ENCODE results near the gene ADAMTS16. TPM values are rescaled to one million over a fixed set of nuclear protein-coding genes. Genes with fewer than 3 reads are reported as not detected.

The ADAMTS16 gene
- polyA plus RNA-seq, 4 donors, result 67.2 to 88.1 (median 81.7) TPM

DNA sequence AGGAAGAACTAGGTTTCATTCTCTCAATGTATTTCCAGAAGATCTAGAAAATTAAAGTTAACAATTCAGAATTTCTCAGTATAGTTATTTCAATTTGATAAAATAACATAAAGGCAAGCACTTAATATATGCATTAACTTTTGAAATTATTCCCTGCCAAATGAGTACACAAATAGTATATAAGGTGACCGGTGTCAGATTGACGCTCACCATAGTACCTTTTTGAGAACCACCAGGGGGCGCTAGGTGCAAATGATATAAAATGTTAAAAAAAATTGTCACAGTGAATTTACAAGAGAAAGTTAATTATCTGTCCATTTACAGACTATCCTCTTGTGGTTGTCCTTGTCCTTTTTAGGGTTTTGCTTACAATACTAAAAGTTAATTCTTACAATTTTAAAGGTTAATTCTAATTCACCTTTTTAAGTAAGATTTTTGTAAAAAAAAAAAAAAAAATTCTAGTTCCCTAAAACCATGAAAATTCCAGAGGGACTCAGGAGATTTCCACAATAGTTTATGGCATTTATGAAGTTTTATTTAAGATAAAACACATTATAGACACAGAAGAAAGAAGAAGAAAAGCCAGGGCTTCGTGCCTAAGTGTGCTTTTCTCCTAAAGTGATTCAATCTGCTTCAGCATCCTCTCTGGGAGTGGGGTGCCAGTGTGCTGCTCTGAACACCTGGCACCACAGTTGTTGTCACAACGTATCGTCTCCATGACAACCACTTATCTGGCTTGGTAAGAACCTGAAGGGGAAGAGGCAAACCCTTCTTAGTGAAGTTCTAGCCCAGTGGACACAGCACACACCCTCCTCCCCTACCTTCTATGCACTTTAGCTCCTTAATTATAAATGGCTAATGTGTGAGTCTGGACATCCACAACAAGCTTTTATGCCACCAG lies 1.7 kb downstream of the ADAMTS16 start:
- DNase-seq (ENCODE audit: low read depth in 4 of 4, low spot score in 3 of 4), result peak; percentile 45 to 70 (median 54)

DNA sequence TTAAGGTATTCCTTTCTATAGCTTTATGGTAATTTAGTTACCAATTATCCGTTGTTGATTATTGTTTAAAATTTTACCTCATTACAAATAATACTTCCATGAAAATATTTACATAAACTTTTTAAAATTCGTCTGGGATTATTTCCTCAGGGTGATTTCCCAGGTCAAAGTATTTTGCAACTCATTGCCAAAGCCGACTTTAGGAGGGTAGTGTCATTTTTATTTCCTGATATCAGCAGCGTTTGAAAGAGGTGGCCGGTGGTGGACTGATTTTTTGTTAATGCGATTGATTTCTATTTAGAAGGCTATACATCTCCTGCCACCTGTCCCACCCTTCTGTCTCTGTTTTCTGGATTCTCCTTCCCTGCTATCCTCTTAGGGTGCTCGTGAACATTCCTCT lies 4.3 kb downstream of the ADAMTS16 start:
- no peak for DNase-seq (ENCODE audit: low read depth in 4 of 4, low spot score in 3 of 4)

DNA sequence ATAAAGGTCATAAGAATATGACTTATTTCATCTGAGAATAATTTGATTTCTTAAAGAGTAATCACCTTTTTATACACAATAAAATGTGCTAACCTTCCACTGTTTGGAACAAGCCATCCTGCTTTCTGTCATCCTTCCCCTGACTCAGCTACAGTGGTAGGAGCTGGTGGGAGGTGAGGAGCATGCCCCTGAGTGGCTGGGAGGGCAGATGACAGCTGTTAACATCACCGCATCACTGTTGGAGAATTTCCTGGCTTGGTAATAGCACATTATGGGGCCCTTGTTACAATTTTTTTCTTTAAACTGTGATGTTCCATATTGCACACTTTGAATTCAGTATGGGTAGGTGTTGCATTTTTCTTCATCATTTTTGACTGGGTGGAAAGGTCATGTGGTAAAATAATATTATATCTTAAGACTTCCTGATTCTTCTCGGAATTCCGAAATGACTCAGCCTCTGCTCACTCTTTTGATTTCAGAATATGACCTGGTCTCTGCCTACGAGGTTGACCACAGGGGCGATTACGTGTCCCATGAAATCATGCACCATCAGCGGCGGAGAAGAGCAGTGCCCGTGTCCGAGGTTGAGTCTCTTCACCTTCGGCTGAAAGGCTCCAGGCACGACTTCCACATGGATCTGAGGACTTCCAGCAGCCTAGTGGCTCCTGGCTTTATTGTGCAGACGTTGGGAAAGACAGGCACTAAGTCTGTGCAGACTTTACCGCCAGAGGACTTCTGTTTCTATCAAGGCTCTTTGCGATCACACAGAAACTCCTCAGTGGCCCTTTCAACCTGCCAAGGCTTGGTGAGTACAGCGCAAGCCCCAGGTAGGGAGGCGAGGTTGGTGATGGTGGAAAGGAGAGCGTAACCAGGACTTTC lies 5.8 kb downstream of the ADAMTS16 start:
- no peak for DNase-seq (ENCODE audit: low read depth in 4 of 4, low spot score in 3 of 4)

GRCh38 chr5:5146530-5147160 lies 6.5 kb downstream of the ADAMTS16 start:
- DNase-seq (ENCODE audit: low read depth in 4 of 4, low spot score in 3 of 4), result no peak

GRCh38 chr5:5149154-5149553 lies 9.0 kb downstream of the ADAMTS16 start:
- no peak for DNase-seq (ENCODE audit: low read depth in 4 of 4, low spot score in 3 of 4)

DNA sequence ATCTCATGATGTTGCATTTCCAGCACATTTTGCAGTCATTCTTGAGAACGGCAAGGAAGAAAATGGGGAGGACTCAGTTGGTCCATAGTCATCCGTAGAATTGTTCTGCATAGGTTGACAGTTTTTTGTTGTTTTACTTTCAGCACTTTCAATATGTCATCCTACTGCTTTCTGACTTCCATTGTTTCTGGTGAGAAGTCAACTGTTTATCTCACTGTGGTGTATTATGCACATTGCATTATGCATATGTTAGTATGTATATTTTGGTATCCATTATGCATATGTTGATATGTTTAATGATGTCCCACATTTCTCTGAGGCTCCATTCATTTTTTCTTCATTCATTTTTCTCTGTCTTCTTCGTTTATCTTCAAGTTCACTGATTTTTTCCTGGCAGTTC lies 10.5 kb downstream of the ADAMTS16 start:
- no peak for DNase-seq (ENCODE audit: low read depth in 4 of 4, low spot score in 3 of 4)

DNA sequence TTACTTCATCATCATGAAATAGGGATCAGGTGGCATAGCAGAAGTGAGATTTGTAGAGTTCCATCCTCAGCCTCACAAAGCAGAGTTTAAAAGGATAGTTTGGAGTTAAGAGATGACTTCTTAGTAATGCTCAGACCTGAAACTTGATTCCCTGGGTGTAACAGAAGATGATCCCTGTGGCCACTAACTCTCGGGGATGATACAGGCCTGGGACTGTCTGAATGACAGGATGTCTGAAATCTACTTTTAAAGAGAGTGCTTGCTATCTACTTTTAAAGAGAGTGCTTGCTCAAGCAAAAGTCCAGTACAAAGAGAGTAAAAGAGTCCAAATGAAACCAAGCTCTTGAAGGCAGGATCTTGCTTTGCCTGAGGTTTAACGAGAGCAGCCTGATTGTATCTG lies 14.6 kb downstream of the ADAMTS16 start:
- DNase-seq (ENCODE audit: low read depth in 4 of 4, low spot score in 3 of 4), result no peak

GRCh38 chr5:5155617-5156016 lies 15.5 kb downstream of the ADAMTS16 start:
- no peak for DNase-seq (ENCODE audit: low read depth in 4 of 4, low spot score in 3 of 4)

DNA sequence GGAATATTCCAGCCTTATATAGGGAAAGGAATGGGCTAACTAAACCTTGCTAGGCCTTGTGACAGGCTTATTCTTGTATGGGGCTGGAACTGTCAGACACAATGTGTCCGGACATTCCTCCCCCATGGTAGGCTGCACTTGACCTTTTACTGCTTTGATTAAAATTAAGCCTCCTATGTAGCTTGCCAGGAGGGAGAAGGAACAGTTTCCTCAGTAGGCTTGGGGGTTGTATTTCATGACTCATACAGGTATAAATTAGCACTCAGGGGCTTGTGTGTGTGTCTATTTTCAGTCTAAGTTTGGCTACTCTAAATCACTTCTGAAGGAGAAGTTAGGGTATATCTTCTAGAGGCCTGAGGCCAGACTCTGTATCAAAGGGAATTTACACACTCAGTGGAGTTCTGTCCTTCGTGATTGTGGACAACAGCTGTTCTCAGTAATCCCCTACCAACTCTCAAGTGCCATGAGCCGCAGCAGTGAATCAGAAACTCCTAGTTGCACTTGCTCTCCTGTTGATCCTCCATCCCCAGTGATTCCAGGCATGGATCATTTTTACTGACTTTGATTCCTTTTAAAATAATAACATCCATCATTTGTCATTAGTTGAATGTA lies 16.4 kb downstream of the ADAMTS16 start:
- DNase-seq (ENCODE audit: low read depth in 4 of 4, low spot score in 3 of 4), result no peak

DNA sequence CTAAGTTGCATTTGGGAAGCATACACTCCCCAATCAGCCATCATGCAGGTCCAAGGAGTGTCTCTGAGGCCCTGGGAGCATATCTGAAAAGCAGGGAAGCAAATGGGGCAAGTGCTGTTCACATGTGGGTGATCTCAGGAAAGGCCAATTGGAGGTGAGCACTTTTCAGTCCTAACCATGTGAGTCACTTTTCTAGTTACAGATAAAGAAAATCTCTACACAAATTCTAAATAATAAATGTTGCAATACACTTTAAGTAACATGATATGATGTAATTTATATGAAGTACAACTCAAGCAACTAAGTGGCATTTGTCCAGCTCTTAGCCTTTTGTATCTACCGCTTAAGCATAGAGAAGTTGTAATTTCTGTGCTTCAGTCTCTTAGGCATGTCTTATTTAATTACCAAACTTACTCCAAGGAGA lies 18.4 kb downstream of the ADAMTS16 start:
- DNase-seq (ENCODE audit: low read depth in 4 of 4, low spot score in 3 of 4), result no peak

DNA sequence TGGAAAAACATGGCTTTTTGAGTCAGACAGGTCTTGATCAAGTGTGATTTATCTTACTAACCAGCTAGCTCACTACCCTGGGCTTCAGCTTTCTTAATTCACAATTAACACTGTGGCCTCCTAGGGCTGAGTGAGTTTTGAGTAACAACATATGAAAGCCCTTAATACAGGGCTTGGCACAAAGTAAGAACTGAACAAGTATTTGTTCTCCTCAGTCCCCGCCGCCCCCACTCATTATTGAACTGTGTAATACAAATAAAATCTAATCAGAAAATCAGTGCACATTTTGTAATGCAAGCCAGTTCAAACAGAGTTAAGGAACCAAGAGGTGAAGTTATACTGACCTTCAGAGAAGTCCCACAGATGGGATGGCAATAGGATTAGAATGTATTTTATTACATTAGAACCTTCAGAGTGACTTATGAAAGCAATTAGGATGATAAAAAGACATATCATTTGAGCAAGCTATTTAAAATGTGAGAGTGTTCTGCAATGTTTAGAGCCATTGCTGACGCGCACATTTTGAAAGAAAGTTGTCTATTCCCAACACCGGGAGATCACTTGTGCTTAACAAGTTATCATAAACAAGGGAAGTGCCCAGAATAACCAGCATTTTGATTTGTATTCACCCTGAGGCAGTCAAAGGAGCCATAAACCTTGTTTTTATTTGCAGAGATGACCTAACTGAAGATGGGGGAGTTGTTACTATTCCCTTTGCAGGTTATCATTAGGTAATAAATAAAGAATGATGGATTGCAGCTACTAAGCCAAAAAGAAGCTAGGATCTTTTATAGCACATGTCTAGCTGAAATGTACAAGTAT lies 19.4 kb downstream of the ADAMTS16 start:
- DNase-seq (ENCODE audit: low read depth in 4 of 4, low spot score in 3 of 4), result no peak

DNA sequence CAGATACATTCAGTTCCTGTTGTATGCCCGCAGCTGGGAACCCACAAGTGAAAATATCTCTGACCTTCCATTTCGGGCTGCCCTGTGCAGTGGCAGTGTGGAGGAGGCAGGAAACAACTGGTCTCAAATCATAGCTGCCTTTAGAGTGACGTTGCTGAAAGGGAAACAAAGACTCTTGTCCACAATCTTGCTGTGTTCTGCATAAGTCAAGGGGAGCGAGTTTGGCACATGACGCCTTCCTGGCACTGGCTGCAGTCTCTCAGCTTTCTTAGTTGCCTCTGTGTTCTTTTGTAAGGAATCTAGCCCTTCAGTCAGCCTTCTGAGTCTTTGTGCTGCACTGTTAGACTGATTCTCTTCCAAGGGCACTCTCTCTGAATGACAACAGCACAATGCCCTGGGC lies 24.0 kb downstream of the ADAMTS16 start:
- no peak for DNase-seq (ENCODE audit: low read depth in 4 of 4, low spot score in 3 of 4)

- DNase-seq (ENCODE audit: low read depth in 4 of 4, low spot score in 3 of 4), result no peak
These were observed 25.4 kb downstream of the ADAMTS16 start for GRCh38 chr5:5165541-5166002.

- no peak for DNase-seq (ENCODE audit: low read depth in 4 of 4, low spot score in 3 of 4)
These were observed 29.3 kb downstream of the ADAMTS16 start for GRCh38 chr5:5169466-5169865.

GRCh38 chr5:5178136-5178535 lies 38.0 kb downstream of the ADAMTS16 start:
- DNase-seq (ENCODE audit: low read depth in 4 of 4, low spot score in 3 of 4), result peak in 3 of 4 donors; percentile 47 to 69 (median 61)

GRCh38 chr5:5178580-5178979 lies 38.5 kb downstream of the ADAMTS16 start:
- no peak for DNase-seq (ENCODE audit: low read depth in 4 of 4, low spot score in 3 of 4)

DNA sequence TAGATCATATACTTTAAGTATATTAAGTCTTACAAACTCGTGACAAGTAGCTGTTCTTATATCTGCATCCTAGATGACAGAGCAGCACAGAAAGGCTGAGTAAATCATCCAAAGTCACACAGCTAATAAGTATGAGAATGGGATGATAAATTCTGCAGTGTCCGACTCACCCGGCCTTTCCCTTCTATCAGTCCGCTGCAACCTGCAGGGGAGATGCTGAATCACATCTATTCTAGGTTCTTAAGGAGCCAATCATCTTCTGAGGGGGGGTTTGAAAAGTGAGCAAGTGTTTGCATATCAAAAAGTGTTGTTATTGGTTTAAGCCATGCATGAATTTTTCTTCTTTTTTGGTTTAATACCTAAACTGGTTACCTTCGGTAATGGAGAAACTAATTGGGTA lies 38.9 kb downstream of the ADAMTS16 start:
- no peak for DNase-seq (ENCODE audit: low read depth in 4 of 4, low spot score in 3 of 4)

DNA sequence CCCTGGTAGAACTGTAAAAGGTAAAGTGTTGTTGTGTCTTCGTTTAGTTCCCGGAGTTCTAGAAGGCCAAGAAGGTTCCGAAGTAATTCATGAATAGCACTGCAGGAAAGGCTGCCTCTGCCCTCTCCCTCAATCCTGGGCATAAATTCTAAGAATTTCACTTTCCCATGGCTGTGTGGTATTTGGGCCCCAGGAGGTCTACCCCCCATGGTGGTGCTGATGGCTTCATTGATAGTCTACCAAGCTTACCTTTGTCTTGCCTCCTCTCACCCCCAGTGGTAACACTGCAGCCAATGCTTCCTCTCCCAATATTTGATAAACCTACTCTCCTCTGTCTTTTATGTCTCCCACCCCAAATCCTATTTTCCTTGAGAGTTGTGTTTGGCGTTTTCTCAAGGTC lies 39.5 kb downstream of the ADAMTS16 start:
- no peak for DNase-seq (ENCODE audit: low read depth in 4 of 4, low spot score in 3 of 4)

DNA sequence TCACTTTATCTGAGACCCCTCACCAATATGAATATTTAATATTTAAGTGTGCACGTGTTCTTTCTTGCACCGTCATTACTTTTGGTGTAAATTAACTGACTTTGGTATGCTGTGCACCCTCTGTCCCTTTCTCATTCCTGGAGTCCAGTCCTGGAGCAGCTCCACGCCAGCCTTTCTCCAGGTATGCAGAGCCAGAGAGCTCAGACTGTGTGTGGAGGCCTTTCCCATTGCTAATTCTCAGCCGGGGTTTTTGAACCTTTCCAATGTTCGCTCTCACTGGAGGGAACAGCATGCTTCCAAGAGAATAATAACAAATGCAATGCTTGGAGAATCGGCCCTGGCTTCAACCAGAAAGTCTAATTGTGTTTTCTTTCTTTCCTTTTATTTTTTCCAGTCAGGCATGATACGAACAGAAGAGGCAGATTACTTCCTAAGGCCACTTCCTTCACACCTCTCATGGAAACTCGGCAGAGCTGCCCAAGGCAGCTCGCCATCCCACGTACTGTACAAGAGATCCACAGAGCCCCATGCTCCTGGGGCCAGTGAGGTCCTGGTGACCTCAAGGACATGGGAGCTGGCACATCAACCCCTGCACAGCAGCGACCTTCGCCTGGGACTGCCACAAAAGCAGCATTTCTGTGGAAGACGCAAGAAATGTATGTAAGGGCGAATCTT lies 41.7 kb downstream of the ADAMTS16 start:
- no peak for DNase-seq (ENCODE audit: low read depth in 4 of 4, low spot score in 3 of 4)
